Glutamatergic neuron (in vitro differentiated cells): ENCODE data around the gene MYO6. TPM values are rescaled to one million over a fixed set of nuclear protein-coding genes. Genes with fewer than 3 reads are reported as not detected.

ENCODE experiments used
- DNase-seq: peaks from one replicate; pipeline ENCODE4 v3.0.0; 2022
- H3K27ac Mint-ChIP-seq: one replicate; pipeline ENCODE4 v1.8.0; 2020; ENCODE audit warnings: mild to moderate bottlenecking, mixed read lengths, inconsistent platforms; ENCODE audit not compliant: unreplicated experiment
- H3K27me3 Mint-ChIP-seq: one replicate; pipeline ENCODE4 v1.8.0; 2020; ENCODE audit warnings: mild to moderate bottlenecking, moderate library complexity, mixed read lengths, inconsistent platforms; ENCODE audit not compliant: unreplicated experiment
- H3K36me3 Mint-ChIP-seq: one replicate; pipeline ENCODE4 v1.8.0; 2020; ENCODE audit warnings: mild to moderate bottlenecking, mixed read lengths, inconsistent platforms; ENCODE audit not compliant: unreplicated experiment
- H3K4me1 Mint-ChIP-seq: one replicate; pipeline ENCODE4 v1.8.0; 2020; ENCODE audit warnings: mild to moderate bottlenecking, low read depth, mixed read lengths, inconsistent platforms; ENCODE audit not compliant: unreplicated experiment
- H3K4me3 Mint-ChIP-seq: one replicate; pipeline ENCODE4 v1.8.0; 2020; ENCODE audit warnings: mild to moderate bottlenecking, mixed read lengths, inconsistent platforms; ENCODE audit not compliant: unreplicated experiment
- H3K9me3 Mint-ChIP-seq: one replicate; pipeline ENCODE4 v1.8.0; 2020; ENCODE audit warnings: mild to moderate bottlenecking, moderate library complexity, mixed read lengths, inconsistent platforms; ENCODE audit not compliant: unreplicated experiment
- total RNA-seq: library from RNA; stranded (reverse); fragmentation: NEBNext Ultra II Directional; extraction: Animal tissue kit (Norgen Biotek cat#: 25700); gene quantifications from one replicate; pipeline ENCODE4 v1.2.1, GENCODE V29; 2021; ENCODE audit not compliant: unreplicated experiment
- TF ChIP-seq, protein P1 (sequence below): fragments of 200-600 bp; sonication (generic); IDR thresholded peaks from one replicate; pipeline ENCODE4 v1.5.0; 2021; ENCODE audit not compliant: partially characterized antibody, unreplicated experiment

Gene MYO6
- total RNA-seq, 1 donor from 2014 or later: 72.2 TPM

DNA sequence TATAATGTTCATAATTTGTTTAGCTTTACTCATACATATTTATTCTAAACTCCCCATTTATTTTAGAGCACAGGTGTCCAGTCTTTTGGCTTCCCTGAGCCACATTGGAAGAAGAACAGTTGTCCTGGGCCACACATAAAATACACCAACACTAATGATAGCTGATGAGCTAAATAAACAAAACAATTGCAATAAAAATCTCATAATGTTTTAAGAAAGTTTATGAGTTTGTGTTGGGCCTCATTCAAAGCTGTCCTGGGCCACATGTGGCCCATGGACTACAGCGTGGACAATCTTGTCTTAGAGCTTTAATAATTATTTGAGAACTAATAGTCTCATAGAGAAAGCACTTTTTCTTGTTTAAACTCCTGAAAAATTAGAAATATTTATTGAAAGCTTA is 131.3 kb downstream of the MYO6 start:
- TF ChIP-seq, protein P1, sequence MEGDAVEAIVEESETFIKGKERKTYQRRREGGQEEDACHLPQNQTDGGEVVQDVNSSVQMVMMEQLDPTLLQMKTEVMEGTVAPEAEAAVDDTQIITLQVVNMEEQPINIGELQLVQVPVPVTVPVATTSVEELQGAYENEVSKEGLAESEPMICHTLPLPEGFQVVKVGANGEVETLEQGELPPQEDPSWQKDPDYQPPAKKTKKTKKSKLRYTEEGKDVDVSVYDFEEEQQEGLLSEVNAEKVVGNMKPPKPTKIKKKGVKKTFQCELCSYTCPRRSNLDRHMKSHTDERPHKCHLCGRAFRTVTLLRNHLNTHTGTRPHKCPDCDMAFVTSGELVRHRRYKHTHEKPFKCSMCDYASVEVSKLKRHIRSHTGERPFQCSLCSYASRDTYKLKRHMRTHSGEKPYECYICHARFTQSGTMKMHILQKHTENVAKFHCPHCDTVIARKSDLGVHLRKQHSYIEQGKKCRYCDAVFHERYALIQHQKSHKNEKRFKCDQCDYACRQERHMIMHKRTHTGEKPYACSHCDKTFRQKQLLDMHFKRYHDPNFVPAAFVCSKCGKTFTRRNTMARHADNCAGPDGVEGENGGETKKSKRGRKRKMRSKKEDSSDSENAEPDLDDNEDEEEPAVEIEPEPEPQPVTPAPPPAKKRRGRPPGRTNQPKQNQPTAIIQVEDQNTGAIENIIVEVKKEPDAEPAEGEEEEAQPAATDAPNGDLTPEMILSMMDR: no peak
- no peaks in the 10 kb centered on the region for H3K4me1 Mint-ChIP-seq
- no peak overlapping the region for H3K4me3 Mint-ChIP-seq
- H3K36me3 Mint-ChIP-seq: peaks cover 6% of the 10 kb centered on the region
- no peaks in the 10 kb centered on the region for H3K27me3 Mint-ChIP-seq
- no peak overlapping the region for H3K27ac Mint-ChIP-seq
- DNase-seq: no peak
- H3K9me3 Mint-ChIP-seq: peaks cover 1% of the 10 kb centered on the region

DNA sequence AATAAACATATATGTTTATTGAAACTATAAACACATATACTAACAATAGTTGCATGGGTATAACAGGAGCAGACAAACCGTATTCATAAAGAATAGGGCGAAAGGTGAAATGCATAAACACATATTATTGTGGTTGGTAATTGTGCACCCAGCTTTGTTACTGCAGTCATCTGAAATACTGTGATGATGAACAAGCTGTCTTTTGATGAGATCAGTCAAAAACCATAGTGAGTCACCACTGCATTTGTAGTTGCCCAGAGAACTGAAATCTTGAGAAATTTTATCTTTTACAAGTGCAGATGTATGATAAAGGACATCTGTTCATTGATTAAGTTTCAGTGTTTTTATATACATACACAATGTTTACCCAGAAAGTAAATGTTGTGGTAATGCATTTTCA is 133.7 kb downstream of the MYO6 start:
- no peak for DNase-seq
- no peaks in the 10 kb centered on the region for H3K27me3 Mint-ChIP-seq
- peaks cover 6% of the 10 kb centered on the region for H3K36me3 Mint-ChIP-seq
- TF ChIP-seq, protein P1: no peak
- no peaks in the 10 kb centered on the region for H3K4me1 Mint-ChIP-seq
- no peaks in the 10 kb centered on the region for H3K9me3 Mint-ChIP-seq
- no peak overlapping the region for H3K4me3 Mint-ChIP-seq
- no peak overlapping the region for H3K27ac Mint-ChIP-seq

DNA sequence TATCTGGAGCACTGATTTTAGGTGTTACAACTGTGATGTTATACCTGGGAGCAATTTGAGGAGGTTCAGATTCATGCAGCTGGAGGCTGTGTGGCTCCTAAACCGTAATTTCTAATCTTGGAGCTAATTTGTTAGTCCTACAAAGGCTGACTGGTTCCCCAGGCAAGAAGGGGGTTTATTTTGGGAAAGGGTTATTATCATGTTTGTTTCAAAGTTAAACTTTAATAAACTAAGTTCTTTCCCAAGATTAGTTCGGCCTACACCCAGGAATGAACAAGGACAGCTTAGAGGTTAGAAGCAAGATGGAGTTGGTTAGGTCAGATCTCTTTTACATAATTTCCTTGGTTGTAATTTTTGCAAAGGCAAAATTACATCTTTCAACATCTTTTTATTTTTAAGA is 135.8 kb downstream of the MYO6 start:
- no peaks in the 10 kb centered on the region for H3K27me3 Mint-ChIP-seq
- no peak overlapping the region for H3K27ac Mint-ChIP-seq
- no peaks in the 10 kb centered on the region for H3K4me1 Mint-ChIP-seq
- H3K9me3 Mint-ChIP-seq: no peaks in the 10 kb centered on the region
- TF ChIP-seq, protein P1: no peak
- no peak for DNase-seq
- H3K36me3 Mint-ChIP-seq: peaks cover 6% of the 10 kb centered on the region
- H3K4me3 Mint-ChIP-seq: no peak overlapping the region

DNA sequence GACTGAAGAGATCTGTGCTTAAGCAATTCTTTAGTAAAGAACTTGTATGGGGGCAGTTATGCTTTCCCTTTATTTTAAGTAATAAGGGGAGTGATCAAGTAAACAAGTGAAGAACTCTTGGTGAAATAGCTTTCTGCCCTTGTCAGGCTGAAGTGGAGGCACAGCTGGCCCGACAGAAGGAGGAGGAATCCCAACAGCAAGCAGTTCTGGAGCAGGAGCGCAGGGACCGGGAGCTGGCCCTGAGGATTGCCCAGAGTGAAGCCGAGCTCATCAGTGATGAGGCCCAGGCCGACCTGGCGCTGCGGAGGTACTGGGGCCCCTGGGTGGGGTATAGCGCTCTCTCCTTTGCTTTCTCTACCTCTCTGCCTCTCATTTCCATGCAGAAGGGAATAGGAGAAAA is 143.3 kb downstream of the MYO6 start:
- TF ChIP-seq, protein P1: no peak
- Mint-ChIP-seq H3K4me3 (no peak overlapping the region), H3K27me3 (no peaks in the 10 kb centered on the region), H3K4me1 (peaks cover 5% of the 10 kb centered on the region), H3K9me3 (no peaks in the 10 kb centered on the region), H3K27ac (peak overlapping the region; percentile 0), H3K36me3 (no peaks in the 10 kb centered on the region)
- peak; percentile 31 for DNase-seq

DNA sequence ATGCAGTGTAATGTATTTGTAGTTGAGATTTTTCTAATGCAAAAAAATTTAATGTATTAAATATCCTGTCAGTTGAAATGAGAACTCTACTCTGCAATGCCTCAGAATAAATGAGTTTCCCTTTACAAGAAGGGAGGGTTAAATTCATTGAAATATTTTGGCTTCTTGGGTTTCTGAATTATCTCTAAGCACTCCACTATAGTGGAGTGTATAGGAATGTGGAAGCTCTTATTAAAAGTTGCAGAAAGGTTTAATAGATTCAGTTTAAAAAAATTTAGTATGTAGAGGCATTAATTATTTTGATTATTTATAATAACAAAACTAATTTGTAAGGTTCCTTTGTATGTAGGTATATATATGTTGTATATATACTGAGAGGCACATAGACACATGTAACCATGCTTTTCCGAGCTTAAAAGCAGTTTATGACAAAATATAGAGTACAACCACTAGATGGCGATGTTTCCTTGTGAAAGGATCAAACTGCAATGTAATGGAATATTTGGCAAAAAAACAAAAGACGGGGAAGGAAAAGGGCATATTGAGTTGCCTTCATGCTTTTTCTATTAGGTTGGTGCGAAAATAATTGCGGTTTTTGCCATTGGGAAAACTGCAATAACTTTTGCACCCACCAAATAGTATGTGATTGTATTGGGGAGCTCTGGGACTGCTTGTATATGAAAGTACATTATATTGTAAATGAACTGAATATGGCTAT is 144.2 kb downstream of the MYO6 start:
- H3K4me3 Mint-ChIP-seq: no peak overlapping the region
- no peak for DNase-seq

More for the DNA sequence above, 144.2 kb downstream of the MYO6 start:
- Mint-ChIP-seq H3K27ac (no peak overlapping the region), H3K36me3 (no peaks in the 10 kb centered on the region), H3K4me1 (peaks cover 5% of the 10 kb centered on the region), H3K9me3 (no peaks in the 10 kb centered on the region), H3K27me3 (no peaks in the 10 kb centered on the region)
- TF ChIP-seq, protein P1: peak; percentile 92
